MM.1S (cell line): ENCODE data around the gene ZNF764.

Experiments
- DNase-seq: peaks from one replicate; pipeline ENCODE4 v3.0.0-alpha.2; 2015
- H2AFZ ChIP-seq: fragments of 300-600 bp; sonication (generic); 2 replicates; pipeline ENCODE4 v1.6.0; 2016; ENCODE audit warnings: antibody characterized with exemption, low read length
- H3F3A ChIP-seq: fragments of 300-600 bp; sonication (generic); 2 replicates; pipeline ENCODE4 v1.6.1; 2016; ENCODE audit warnings: mild to moderate bottlenecking, antibody characterized with exemption, low read length, moderate library complexity, mixed read lengths; ENCODE audit not compliant: insufficient read depth
- H3K27ac ChIP-seq: fragments of 300-600 bp; sonication (generic); 2 replicates; pipeline ENCODE4 v1.5.1; 2016; ENCODE audit warnings: mild to moderate bottlenecking, low read length
- H3K27me3 ChIP-seq: fragments of 300-600 bp; sonication (generic); replicated peaks from 2 replicates; pipeline ENCODE4 v1.6.0; 2016; ENCODE audit warnings: low read length; ENCODE audit not compliant: insufficient read depth
- H3K36me3 ChIP-seq: fragments of 300-600 bp; sonication (generic); replicated peaks from 2 replicates; pipeline ENCODE4 v1.6.1; 2016; ENCODE audit warnings: mild to moderate bottlenecking, low read length, mixed read lengths; ENCODE audit not compliant: insufficient read depth
- H3K4me1 ChIP-seq: fragments of 300-600 bp; sonication (generic); 2 replicates; pipeline ENCODE4 v1.6.1; 2016; ENCODE audit warnings: low read length, mixed read lengths
- H3K4me2 ChIP-seq: fragments of 300-600 bp; sonication (generic); 2 replicates; pipeline ENCODE4 v1.6.0; 2016; ENCODE audit warnings: low read depth, low read length
- H3K4me3 ChIP-seq: fragments of 300-600 bp; sonication (generic); 2 replicates; pipeline ENCODE4 v1.5.1; 2016; ENCODE audit warnings: low read length, mixed read lengths
- H3K79me2 ChIP-seq: fragments of 300-600 bp; sonication (generic); 2 replicates; pipeline ENCODE4 v1.6.1; 2016; ENCODE audit warnings: mixed run types, low read length, mixed read lengths
- H3K9ac ChIP-seq: fragments of 300-600 bp; sonication (generic); 2 replicates; pipeline ENCODE4 v1.6.1; 2016; ENCODE audit warnings: low read length, mixed read lengths
- H3K9me2 ChIP-seq: fragments of 300-600 bp; sonication (generic); replicated peaks from 2 replicates; pipeline ENCODE4 v1.6.1; 2016; ENCODE audit warnings: mild to moderate bottlenecking, low read length, mixed read lengths; ENCODE audit not compliant: insufficient read depth
- H3K9me3 ChIP-seq: fragments of 300-600 bp; sonication (generic); replicated peaks from 2 replicates; pipeline ENCODE4 v1.6.1; 2016; ENCODE audit warnings: mild to moderate bottlenecking, low read length, mixed read lengths; ENCODE audit not compliant: insufficient read depth
- H4K20me1 ChIP-seq: fragments of 300-600 bp; sonication (generic); 2 replicates; pipeline ENCODE4 v1.6.1; 2016; ENCODE audit warnings: mild to moderate bottlenecking, low read length, moderate library complexity, mixed read lengths; ENCODE audit not compliant: insufficient read depth
- CTCF ChIP-seq: fragments of 300-600 bp; sonication (generic); IDR thresholded peaks from 2 replicates; pipeline ENCODE4 v1.5.1; 2016; ENCODE audit warnings: antibody characterized with exemption, low read length, mixed read lengths
- EZH2 ChIP-seq: fragments of 300-600 bp; sonication (generic); optimal IDR thresholded peaks from 2 replicates; pipeline ENCODE3; 2017; ENCODE audit warnings: low read depth, mild to moderate bottlenecking, antibody characterized with exemption, low read length, mixed read lengths
- EZH2phosphoT487 ChIP-seq: fragments of 300-600 bp; sonication (generic); IDR thresholded peaks from 2 replicates; pipeline ENCODE4 v1.6.1; 2018; ENCODE audit warnings: antibody characterized with exemption, low read length

The ZNF764 gene

GRCh38 chr16:30528799-30529457 lies 29.2 kb downstream of the ZNF764 start:
- TF ChIP-seq EZH2phosphoT487, result no peak
- no peak for TF ChIP-seq EZH2
- TF ChIP-seq CTCF, result no peak
- peaks cover 16% of the 10 kb centered on the region for H3K4me1 ChIP-seq
- H4K20me1 ChIP-seq, result no peaks in the 10 kb centered on the region
- H3K9me2 ChIP-seq, result no peaks in the 10 kb centered on the region
- peaks cover 18% of the 10 kb centered on the region for H3K79me2 ChIP-seq
- no peaks in the 10 kb centered on the region for H3K27me3 ChIP-seq
- H3F3A ChIP-seq, result peaks cover 16% of the 10 kb centered on the region
- no peaks in the 10 kb centered on the region for H3K36me3 ChIP-seq
- H2AFZ ChIP-seq, result no peak overlapping the region
- no peak overlapping the region for H3K4me3 ChIP-seq
- peak overlapping the region; percentile 91; the same call in 1 of the 2 replicates for H3K4me2 ChIP-seq
- DNase-seq, result no peak
- no peak overlapping the region; the same call in 1 of the 2 replicates for H3K27ac ChIP-seq
- H3K9ac ChIP-seq, result no peak overlapping the region
- H3K9me3 ChIP-seq, result no peaks in the 10 kb centered on the region

DNA sequence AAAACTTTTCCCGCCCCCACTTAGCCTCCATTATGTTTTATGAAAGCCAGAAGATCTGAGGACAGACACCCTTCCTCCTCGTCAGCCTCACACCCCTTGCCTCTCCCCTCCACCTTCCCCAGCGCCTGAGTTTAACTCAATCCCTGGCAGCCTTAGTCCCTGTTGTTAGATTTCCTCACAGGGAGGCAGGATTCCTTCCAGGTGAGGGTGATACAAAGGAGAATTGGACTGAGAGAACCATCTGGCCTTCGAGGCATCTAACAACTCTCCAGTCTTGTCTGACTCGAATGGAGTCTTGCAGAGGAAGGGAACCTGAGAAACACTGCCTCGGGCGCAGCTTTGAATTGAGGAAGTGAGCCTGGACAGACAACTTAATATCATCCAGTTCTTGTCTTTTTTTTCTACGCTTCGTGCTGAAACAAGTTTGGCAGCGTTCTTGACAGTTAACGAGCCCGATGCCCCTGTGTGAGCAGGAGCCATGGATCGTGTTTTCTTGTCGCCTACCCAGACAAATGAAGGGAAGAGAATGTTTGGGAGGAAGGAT lies 30.5 kb downstream of the ZNF764 start:
- Histone ChIP-seq H3K27me3 (no peaks in the 10 kb centered on the region), H3K9ac (peak overlapping the region; percentile 67), H3K27ac (peak overlapping the region; percentile 86), H4K20me1 (no peaks in the 10 kb centered on the region), H3K9me3 (no peaks in the 10 kb centered on the region), H3K4me2 (peak overlapping the region; percentile 91), H3K4me1 (peaks cover 16% of the 10 kb centered on the region), H2AFZ (peak overlapping the region; percentile 62), H3F3A (peaks cover 16% of the 10 kb centered on the region), H3K36me3 (no peaks in the 10 kb centered on the region), H3K79me2 (peaks cover 6% of the 10 kb centered on the region), H3K4me3 (peak overlapping the region; percentile 51), H3K9me2 (no peaks in the 10 kb centered on the region)
- DNase-seq, result peak; percentile 51
- TF ChIP-seq EZH2 (no peak), EZH2phosphoT487 (no peak), CTCF (no peak)

DNA sequence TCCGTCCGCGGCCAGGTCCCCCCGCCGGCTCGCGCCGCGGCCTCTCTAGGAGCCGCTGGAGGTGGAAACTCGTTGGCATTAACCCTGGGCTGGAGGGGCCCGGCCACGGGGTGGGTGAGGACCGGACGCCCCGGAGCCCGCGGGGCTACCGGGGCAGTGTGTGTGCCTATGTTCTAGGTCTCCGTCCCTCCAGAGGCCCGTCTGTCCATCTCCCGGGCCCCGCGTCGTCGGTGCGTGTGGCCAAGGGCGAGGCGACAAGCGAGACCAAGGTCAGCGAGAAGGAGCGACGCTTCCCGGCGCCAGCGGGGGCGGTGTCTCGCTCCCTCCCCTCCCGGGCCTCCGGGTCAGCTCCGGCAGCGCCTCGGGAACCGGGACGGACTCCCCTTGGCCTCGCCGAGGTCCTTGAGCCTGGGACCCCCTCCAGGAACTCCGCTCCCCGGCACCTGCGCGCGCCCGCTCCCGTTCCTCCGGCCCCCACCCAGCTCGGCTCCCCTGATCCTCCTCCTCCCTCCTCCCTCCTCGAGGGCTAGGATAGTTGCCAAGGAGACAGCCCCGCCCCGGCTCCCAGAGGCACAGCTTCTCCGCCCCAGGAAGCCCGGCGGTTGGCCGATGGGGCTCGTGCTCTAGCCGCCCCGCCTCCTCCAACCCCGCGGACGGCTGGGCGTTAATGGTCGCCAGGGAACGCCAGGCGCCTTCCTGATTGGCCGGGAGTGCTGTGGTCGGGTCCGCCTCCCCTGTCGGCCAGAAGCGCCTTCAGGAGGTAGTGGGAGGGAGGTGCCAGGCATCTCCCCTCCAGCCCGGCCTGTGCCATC lies 31.1 kb downstream of the ZNF764 start:
- TF ChIP-seq CTCF (peak; percentile 28; the same call in 1 of the 2 replicates), EZH2phosphoT487 (no peak), EZH2 (no peak)
- Histone ChIP-seq H3K4me3 (peak overlapping the region; percentile 94), H4K20me1 (no peaks in the 10 kb centered on the region), H2AFZ (peak overlapping the region; percentile 88), H3K27ac (peak overlapping the region; percentile 86), H3K79me2 (0 out of 2 replicates have a peak, but pooled peaks cover under 1% of the 10 kb centered on the region), H3F3A (peaks cover 16% of the 10 kb centered on the region), H3K27me3 (no peaks in the 10 kb centered on the region), H3K4me2 (peak overlapping the region; percentile 91), H3K9me3 (no peaks in the 10 kb centered on the region), H3K9me2 (no peaks in the 10 kb centered on the region), H3K4me1 (peaks cover 16% of the 10 kb centered on the region), H3K9ac (peak overlapping the region; percentile 99), H3K36me3 (no peaks in the 10 kb centered on the region)
- DNase-seq, result peak; percentile 98
